SIG-M5 treated with dmso at 0.1 percent for 504 hours (cell line): ENCODE measurements around the gene PRIMA1.

Source experiments
- DNase-seq: peaks from one replicate; lab custom pipeline; 2025; ENCODE audit not compliant: unreplicated experiment; lab: John Stamatoyannopoulos, UW

PRIMA1 gene, protein sequence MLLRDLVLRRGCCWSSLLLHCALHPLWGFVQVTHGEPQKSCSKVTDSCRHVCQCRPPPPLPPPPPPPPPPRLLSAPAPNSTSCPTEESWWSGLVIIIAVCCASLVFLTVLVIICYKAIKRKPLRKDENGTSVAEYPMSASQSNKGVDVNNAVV

DNA sequence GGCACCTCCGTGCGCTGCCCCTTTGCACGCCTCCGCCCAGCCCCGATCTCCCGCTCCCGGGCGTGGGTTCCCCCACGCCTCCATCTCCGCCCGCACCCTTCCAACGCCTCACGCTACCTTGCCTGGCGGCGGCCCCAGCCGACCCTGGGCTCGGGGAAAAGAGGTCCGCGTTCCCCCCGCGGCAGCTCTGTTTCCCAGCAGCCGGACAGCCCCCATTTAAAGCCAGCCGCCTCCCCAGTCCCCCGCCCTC is at the start of gene PRIMA1:
Gene PRIMA1 (minus strand): TSS at position 193 of the 250 bp plus-strand sequence. CDS start 767 bp downstream, outside the sequence.
- no peak for DNase-seq

DNA sequence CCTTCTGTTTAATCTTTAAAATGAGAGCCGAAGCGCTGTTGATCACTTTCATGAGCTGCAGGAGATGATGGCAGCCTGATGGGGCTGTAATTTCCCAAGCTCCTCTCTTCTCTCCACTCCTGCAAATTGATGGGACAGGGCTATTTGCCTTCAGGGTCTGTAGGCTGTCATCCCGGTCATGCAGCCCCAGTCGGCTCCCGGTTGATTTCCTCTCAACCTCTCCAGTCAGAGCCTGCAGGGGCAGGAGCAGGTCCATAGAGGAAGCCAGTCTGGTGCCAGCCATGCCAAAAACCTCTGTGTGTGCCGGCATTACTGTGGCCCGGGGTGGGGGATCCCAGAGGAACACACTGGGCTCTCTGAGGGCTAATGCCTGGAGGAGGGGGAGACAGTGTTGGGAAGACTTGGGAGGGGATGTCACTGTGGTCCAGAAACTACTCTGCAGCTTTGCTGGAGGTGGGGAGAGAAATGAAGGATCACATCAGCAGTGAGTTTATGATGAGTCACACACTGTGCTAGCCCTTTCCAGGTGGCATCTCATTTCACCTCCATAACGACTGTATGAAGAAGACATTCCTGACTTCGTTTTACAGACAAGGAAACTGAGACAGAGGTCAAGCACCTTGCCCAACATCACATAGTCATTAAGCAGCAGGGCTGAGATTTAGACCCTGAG is 46.5 kb upstream of the PRIMA1 start:
- DNase-seq = no peak

DNA sequence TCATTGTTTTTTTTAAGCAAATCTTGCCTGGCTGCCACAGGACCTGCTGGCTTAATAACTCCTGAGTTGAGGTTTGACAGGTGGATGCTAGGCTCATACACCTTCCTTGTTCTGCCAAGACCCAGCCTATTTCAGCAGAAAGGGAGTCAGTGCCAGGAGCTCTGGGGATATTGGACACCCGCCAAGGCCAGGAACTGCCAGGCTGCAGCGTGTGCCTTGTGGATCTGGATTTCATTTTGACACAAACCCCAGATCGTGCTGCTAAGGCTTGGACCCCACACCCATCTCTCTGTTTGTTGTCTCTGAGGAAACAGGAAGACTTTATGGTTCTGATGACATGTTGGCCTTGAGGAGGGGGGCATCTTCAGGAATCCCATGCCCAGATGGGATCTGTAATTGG is 44.4 kb upstream of the PRIMA1 start:
- no peak for DNase-seq

DNA sequence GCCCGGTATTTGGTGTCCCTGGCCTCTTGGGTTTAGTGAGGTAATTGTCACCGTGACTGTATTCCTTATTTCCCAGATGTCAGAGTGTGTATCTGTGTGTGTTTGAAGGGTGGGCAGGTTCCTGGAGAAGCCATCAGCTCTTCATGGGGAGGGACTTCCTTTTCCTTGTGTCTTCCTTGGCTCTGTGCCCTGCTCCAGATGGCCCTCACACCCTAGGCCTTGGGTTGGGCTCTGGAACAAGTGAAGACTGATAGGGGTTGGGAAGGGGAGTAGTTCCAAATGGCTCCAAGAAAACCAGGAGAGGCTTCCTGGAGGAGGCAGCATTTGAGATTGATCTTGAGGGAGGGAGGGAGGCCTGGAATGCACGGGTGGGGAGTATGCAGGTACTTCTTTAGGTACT is 43.8 kb upstream of the PRIMA1 start:
- no peak for DNase-seq

DNA sequence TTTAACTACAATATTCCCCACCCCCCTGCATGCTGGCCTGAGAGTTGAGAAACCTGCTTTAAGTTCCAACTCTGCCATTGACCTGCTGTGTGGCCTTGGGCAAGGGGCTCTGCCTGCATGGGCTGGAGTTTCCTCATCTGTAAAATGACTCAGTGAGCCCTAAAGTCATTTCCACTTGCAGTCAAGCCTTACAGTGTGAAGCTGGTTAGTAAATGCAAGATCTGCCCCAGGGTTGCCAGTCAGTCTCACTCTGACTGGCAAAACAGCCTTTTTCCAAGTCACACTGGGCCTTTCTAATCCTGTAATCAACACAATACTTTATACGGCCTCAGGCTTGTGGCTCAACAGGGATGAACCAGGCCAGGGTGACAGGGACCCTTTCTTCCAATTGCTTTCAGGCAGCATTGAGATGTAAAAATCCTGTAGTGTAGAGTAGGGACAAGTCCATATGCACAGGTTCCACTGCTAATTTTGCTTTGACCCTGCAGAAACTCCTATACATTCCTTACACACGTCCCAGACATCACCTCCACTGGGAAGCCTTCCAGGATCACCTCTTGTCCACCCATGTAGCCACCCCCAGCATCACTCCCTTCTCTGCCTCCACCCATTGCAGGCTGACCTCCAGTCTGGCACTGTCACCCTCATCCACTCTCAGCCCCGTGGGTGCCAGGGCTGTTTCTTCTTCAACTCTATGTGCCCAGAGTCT is 42.6 kb upstream of the PRIMA1 start:
- no peak for DNase-seq

DNA sequence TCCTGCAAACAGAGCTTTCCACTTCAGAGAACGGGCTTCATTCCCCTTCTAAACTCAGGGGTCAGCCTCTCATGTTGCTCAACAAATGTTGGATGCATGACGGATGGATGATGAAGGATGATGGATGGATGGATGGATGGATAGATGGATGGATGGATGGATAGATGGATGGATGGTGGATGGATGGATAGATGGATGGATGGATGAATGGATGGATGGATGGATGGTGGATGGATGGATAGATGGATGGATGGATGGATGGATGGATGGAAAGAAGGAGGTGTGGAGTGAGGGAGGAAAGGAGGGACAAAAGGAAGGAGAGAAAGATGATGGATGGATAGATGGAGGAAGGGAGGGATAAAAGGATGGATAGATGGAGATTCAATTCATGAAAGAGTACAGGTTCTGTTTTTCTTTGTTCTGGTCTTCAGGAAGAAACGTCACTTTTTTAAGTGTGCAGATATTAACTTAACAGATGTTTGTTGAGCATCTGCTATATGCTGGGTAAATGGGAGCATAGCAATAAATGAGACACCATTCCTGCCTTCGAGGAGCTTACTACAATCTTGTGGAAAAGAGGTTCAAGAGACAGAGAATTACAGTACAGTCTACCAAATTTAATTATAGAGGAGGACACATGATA is 41.7 kb upstream of the PRIMA1 start:
- DNase-seq = no peak

DNA sequence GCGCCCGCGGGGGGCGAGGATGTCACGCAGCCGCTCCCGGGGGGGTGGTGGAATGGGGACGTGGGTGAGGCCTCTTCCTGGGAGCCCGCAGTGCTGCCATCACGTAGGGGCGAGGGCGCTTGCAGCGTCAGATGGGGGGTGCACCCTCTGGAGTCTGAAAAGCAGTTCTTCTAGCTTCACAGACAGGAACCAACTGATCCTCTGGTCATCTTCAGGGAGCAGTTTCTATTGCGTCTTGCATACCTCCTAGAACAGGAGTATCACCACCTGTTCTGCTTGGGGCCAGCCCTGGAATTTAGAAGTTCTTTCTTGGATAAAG is 36.9 kb upstream of the PRIMA1 start:
- DNase-seq = no peak

DNA sequence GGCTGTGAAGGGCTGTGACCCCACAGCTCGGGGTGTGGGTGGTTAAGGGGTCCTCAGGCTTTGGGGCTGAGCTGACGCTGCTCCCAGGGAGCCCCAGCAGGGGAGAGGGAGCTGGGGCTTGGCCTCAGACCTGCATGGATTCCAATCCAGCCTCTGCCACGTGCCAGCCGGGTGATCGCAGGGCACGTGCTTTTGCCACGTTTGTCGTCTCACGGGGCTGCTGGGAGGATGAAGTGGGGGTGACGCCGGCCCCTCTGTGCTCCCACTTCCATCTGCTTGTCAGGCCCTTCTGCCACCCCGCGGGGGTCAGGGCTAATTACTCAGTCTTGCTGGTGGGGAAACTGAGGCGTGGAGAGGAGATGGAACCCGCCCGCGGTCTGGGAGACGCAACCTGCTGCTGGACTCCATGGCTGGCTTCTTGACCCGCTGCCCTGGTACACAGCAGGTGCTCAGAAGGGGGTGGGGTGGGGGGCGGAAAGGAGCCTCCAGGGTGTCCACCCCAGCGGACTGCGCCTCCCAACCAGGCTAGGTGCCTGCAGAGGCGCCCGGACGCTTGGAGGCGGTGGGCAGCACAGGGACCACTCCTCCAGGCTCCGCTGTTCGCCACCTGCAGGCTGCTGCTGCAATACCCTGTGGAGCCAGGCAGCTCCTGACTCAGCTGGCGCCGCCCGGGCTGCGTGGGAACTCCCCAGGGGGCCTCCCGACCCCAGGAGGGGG is 36.4 kb upstream of the PRIMA1 start:
- DNase-seq = no peak

DNA sequence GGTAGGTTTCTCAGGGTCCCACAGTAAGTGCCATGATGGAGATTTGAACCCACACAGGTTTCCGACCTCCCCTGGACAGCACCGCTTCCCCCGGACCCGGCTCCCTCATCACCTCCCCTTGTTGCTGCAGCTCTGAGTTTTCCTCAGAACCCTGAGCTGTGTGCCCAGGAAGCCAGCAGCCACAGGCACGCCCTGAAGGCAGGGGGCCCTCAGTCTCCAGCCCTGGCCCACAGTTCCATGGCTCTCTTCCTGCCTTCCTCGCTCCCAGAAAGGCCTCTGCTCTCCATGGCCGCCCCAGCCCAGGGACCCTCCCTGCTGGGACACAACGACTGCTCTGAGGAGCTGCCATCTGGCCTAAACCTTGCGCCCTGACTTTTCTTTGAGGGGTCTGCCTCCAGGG is 35.8 kb upstream of the PRIMA1 start:
- no peak for DNase-seq

DNA sequence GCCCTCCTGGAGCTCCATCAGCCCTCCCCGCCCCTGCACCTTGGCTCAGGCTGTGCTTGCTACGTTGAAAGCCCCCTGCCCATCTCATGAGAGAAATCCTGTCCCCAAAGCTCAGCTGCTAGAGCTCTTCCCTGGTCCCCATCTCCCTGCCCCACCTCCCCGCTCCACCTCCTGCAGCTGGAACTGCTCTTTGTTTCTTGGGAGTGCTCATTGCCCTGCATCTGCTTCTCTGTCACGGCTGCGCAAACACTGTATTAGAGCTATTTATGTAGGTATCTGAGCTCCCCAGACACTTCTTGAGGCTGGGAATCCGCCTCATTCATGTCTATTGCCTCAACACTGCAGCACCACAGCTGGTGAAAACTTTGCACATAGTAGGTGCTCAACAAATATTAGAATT is 32.8 kb upstream of the PRIMA1 start:
- no peak for DNase-seq

DNA sequence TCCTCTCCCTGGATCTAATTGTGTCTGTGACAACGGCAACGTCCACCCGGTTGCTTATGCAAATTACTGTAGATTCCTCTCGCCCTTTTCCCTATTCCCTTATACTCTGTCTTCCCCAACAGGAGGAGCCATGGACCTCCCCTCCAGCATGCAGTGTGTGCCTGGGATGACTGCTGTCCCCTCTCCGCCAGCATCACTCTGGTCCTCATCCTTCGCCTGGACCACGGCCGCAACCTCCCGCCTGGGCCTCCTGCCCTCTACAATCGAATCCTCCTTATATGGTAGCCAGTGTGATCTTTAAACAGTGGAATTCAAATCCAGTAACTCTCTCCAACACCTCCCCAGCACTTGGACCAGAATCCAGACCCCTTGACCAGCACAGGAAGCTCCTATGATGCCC is 30.6 kb upstream of the PRIMA1 start:
- no peak for DNase-seq

DNA sequence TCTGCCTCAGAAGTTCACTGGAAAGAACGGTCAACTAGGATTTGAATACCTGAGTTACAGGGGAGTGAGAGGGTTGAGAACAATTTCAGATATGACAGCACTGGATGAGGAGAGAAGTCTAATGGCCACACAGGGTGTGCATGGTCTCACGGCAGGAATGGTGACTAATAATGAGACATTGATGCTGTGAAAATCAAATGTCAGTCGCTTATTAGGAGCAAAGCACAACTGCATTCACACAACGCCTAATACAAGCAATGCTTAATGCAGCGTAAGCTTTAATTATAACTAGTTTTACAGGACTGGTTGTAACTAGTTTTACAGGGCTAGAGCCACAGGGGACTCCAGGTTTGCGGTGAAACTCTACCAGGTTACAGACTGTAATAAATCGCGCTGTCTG is 23.4 kb upstream of the PRIMA1 start:
- DNase-seq = no peak

DNA sequence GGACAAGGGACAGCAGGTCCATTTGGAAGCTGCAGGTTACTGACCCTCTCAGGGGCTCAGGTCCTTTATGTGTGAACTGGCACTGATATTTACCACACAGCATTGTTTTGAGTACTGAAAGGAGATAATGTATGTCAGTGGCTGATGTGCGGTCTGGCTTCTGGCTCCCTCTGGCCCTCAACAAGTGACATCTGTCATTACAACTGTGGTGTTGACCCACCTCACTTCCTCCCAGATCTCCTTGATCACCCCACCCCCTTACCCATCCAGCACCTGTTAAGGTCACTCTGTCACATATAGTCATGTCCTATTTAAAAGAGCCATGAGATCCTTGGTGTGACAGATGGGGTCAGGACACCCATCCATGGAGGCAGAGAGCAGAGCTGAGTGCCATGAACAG is 22.7 kb upstream of the PRIMA1 start:
- DNase-seq = no peak

DNA sequence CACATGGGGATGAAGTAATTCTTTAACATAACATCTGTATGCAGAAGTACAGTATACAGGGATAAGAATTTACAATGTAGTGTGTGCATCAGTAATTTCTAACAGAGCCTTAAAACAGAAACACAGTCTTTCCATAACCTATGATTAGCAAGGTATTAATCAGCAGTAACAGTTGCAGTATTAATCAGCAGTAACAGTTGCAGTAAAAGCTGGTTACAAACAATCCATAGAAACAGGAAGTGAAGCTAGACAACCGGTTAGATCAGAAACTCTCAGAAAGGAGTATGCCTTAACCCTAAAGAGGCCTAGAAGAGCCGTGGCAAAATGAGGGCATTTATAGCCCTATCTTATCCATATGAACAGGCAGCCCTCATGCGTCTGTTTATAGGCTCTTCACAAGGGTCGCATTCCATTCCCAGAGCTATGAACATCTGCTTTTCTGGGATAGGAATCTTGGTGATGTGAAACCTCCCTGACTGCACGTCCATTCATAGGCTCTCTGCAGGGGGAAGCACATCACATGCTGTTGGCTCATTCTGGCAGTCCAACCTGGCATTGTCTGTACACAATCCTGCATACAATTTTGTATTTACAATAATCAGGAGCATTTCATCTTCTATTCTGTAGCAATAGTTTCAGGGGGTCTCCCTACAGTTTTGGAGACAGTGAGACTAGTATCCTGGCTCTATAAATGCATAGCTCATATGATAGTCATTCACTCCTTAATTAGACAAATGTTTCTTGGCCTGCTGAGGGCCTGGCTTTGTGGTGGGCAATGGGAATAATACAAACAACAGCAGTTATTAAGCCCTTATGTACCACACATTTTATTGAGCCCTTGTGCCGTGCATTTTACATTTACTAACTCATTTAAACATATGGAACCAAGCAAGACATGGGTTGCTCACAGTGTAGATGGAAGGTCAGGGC is 21.5 kb upstream of the PRIMA1 start:
- DNase-seq = peak; percentile 28

DNA sequence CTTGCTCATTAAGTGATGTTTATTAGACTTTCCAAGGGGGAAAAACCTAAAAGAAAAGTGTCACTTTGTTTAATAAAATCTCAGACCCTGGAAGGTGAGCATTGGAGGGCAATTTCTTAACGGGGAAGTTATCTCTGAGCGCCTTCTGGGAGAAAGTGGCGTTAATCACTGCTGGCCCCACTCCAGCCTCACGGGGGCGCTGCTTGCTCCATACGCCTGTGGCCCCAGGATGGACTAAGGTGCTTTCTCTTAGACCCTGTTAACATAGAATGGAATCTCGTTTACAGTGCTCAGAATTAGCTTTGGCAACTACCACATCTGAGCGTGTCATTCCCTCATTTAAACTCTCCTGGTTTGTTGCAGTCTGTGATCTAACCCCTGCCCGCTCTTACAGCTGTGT is 16.4 kb upstream of the PRIMA1 start:
- DNase-seq = no peak

DNA sequence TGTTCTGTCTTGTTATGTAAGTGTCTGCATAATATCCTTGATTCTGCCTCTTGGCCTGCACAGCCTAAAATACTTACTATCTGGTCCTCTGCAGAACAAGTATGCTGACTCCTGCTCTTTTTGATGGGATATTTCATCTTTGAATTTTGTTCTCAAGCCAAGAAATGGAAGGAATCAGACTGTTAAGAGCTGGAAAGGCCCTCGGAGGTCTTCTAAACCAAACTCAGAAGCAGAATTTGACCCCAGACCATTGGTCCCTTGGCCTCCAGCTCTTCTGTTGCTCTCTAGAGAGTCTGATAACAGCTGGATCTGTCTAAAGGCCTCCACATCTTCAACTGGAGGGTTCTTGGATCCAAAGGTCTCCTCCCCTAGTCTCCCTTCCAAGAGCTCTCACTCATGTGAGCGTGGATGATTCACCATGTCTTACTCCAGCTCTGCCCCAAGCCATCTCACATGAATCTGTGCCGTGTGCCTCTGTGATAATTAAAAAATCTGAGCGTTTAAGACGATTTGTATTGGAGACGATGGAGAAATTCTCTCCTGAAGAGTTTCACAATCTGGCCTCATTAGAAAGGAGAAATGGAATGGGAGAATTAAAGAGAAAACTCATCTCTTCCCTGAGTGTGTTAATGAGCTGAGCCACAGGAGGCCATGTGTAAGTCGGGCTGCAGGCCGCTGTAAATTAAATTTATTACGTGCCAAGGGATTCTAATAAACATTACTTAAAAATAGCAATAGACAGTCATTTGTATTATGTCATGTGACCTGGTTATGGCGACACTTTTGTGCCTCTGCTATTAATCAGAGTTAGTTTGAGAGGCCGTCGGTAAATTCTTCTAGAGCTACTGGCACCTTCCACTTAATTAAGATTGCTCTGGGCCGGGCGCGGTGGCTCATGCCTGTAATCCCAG is 15.4 kb upstream of the PRIMA1 start:
- DNase-seq = no peak

DNA sequence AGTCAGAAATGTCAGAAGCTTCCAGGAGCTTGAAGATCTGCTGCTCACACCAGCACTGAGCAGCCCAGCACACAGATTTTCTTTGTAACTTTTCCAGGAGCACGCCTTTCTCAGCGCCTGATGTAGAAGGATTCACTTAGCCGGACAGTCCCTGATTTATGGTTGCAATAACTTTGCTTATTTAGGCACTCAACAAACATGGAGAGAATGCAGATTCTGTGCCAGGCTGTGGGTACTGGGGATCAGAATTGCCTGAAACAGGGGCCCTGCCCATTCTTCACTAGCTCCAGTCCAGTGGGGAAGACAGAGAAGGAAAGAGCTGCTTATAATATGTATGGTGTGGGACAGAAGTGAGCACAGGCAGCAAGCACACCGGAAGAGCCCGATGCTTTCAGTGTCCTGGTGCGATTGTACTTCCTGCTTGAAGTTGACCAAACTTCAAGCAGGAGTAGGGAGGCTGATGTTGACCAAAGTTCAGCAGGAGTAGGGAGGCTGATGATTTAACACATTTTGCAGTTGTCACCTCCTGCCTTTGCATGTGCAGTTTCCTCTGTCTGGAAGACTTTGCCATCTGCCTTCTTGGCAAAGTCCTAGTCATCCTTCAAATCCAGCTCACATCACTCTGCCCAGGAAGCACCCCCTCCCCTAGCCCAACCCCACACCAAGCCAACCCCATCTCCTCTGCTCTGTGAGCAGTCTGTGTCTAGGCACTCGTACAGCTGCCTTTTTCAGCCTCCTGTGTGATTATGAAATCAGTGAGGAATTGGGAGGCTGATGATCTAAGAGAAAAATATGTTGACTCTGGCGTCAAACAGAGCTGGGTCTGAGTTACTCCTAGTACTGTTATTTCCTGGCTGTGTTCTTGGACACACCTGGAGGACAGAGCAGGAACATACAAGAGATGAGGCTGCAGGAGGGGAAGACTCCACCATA is 12.0 kb upstream of the PRIMA1 start:
- DNase-seq = no peak

DNA sequence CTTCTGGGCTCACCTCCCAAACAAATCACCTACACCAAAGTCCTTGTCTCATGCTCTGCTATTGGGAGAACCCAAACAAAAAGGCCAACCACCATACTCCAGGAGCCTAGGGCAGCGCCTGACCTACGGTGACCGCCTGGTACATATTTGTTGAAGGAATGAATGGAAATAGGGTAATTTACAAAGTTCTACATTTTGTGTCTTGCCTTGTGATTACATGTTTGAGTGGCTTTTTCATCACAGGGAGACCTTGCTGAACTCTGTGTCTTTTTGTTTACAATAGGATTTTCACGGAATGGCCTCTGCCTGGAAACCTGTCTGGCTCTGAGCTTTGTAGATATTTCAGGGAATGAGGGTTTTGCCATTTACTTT is 11.3 kb upstream of the PRIMA1 start:
- DNase-seq = no peak

DNA sequence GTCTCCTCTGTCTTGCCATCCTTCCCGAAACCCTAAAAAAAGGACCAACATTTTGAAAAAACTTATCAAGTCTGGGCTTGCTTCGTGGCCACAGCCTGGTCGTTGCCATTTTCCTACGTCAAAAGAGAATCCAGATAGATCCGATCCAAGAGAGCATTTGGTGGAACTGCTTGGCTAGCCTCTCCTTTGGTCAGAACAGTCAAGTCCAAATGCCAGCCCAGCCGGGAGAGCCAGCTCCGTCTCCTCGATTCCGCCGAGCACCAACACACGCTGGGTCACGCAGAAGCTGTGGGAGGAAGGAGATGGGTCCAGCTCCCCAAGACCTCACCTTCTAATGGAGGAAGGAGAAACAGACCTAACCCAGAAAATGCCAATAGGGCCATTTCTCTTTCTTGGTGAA is 9.3 kb upstream of the PRIMA1 start:
- no peak for DNase-seq
